NK-92 (cell line): Measurements from ENCODE around the gene PRSS56.

ENCODE experiments used
- DNase-seq: peaks from one replicate; lab custom pipeline; 2025; ENCODE audit not compliant: unreplicated experiment; lab: John Stamatoyannopoulos, UW

PRSS56 gene

DNA sequence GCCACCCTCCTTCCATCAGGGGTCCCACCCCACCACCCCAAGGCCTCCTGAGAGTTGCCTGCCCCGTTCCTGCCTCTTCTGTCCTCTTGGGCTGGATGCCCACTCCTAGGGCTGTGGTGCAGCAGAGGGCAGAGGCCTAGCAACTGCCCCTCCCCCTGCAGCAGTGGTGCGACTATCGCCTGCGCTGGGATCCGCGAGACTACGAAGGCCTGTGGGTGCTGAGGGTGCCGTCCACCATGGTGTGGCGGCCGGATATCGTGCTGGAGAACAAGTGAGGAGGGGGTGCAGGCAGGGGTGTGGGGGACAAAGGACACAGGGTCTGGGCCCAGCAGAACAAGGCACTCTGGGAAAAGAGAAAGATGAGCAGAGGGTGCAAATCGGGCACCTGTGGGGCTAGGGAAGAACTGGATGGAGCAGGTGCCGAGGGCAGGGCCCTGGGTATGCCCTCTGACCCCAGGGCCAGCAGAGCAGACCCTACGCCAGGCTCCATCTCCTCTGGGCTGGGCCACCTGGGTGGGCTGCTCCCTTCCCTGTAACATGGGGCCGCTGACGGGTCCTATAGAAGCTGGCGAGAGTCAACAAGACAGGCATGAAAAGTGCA, 20.4 kb downstream of the PRSS56 start:
- no peak for DNase-seq

DNA sequence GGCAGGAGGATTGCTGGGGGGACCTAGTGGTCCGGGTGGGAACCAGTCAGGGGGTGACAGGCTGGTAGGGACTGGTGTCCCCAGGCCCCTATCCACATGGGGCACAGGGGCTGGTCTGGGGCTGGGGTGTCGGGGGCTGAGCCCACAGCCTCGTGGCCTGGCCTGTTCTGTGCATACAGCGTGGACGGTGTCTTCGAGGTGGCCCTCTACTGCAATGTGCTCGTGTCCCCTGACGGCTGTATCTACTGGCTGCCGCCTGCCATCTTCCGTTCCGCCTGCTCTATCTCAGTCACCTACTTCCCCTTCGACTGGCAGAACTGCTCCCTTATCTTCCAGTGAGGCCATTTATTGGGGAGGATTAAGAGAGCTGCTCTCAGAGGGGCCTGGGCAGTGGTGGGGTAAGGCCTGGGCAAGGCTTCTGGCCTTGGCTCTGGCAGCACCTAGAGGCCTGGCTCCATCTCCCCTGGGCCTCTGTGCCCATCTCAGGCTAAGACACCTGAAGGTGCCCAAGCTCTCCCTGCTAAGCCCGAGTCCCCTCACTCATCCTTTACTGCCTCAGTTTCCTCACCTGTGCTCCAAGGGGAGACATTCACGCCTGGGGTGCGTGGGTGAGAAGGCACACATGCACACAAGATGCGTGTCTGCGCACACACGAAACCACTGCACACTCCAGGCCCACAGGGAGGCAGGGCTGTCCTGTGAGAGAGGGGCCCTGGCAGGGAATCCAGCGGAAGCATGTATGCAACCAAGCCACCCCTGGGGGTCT, 21.2 kb downstream of the PRSS56 start:
- no peak for DNase-seq

- DNase-seq: no peak
Observed at GRCh38 chr2:232541961-232542714, 21.9 kb downstream of the PRSS56 start.

- no peak for DNase-seq
Observed at GRCh38 chr2:232542715-232543467, 22.7 kb downstream of the PRSS56 start.

DNA sequence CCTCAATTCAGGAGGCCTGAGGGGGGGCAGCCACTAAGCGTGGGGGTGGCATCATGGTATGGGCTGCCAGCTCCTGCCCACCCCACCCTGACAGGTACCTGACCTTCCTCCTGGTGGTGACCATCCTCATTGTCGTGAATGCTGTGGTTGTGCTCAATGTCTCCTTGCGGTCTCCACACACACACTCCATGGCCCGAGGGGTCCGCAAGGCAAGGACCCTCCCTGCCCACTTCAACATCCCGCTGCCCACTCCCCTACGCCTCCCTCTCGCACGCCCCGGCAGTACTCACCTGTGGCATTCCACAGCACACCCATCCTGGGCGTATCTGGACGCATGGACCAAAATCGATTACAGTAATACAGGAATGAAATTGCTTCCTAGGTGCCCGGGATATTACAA, 23.3 kb downstream of the PRSS56 start:
- no peak for DNase-seq

DNA sequence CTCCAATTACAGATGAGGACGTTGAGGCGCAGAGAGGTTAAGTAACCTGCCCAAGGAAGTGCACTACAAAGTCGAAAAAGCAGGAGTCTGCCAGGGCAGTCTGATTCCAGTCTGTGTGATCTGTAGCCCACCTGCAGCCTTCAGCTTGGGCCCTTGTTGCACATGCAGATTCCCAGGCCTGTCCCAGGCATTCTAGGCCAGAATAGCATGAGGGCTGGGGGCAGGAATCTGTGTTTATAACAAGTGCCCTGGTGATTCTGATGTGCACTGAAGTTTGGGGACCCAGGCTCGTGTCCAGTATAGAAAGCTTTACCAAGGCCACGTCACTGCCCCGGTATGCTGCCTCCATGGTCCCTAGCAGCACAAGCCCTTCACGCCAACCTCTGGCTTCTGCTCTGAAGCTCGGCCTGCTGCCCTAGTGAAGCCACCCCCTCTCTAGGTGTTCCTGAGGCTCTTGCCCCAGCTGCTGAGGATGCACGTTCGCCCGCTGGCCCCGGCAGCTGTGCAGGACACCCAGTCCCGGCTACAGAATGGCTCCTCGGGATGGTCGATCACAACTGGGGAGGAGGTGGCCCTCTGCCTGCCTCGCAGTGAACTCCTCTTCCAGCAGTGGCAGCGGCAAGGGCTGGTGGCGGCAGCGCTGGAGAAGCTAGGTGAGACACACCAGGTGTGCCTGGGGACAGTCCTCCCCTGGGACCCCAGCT, 23.9 kb downstream of the PRSS56 start:
- no peak for DNase-seq

GRCh38 chr2:232544674-232545073, 24.5 kb downstream of the PRSS56 start:
- no peak for DNase-seq

- DNase-seq: no peak
Observed at GRCh38 chr2:232545511-232546375, 25.6 kb downstream of the PRSS56 start.

GRCh38 chr2:232547991-232548390, 27.8 kb downstream of the PRSS56 start:
- no peak for DNase-seq

GRCh38 chr2:232549655-232550353, 29.6 kb downstream of the PRSS56 start:
- DNase-seq: no peak

DNA sequence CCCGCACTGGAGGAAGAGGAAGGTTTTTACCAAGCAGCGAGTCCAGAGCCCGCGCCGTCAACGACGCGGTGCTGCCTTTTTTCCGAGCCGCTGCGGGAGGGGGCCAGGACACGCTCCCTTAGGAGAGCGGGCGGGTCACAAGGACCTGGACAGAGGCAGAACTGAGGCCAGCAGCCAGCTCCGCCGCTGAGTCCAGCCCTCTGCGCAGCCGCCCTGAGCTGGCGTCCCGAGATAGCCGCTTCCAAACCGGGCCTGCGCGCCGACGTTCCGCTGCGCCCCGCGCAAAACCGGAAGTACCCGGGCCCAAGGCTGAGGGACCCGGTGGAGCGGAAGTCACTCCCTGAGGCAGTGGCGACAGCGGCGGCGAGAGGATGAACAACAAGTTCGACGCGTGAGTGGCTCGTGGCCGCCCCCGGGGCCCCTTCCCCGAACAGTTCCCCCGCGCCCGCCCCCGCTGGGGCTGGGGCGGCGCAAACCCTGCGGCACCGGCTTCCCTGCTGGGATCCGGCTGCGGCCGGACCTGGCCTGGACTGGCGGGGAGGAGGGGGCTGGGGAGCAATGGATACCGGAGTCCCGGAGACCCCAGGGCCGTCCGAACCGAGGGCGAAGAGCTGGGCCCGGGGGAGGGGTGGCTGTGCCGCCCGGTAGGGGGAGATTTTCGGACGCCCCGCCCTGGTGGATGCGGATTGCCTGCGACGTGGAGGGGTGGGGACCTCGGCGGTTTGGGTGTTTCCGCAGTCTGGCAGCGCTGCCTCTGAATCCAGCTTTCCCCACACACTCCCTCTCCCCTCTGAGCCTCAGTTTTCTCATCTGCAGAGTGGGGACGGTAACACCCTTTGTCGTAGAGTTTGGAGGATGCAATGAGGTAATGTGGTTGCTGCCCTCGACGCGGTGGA, 30.4 kb downstream of the PRSS56 start, which contains the start of the genes EIF4E2 and TIGD1:
TSS of gene EIF4E2 (plus strand) at position 336 of the 896 bp plus-strand sequence. CDS start at position 372, 36 bp downstream.
TSS of gene TIGD1 (minus strand) at position 204 of the 896 bp plus-strand sequence. CDS start 675 bp downstream, outside the sequence.
- peak; percentile 39 for DNase-seq

GRCh38 chr2:232551250-232551638, 31.1 kb downstream of the PRSS56 start:
- DNase-seq: no peak

- DNase-seq: no peak
Observed at GRCh38 chr2:232551776-232552175, 31.6 kb downstream of the PRSS56 start.

GRCh38 chr2:232556426-232556825, 36.2 kb downstream of the PRSS56 start:
- no peak for DNase-seq

GRCh38 chr2:232562515-232563151, 42.4 kb downstream of the PRSS56 start:
- DNase-seq: no peak

GRCh38 chr2:232563580-232563979, 43.4 kb downstream of the PRSS56 start:
- DNase-seq: no peak

DNA sequence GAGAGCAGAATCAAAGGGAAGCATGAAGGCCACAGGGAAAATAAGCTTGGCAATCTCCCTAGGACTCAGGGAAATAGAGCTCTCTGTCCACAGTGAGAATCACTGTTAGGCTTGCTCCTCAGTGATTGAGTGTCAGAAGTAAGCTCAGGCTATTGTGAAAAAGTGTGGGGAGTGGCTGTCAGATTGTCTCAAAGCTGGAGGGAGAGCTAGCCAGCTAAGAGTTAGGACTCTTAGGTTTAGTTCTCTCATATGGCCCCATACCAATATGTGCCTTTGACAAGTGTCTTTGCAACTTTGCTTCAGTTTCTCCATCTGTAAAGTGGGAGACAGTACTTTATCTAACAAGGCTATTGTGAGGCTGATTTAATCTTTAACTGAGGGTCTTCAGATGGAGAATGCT, 47.5 kb downstream of the PRSS56 start:
- DNase-seq: no peak
